Erythroblast (primary cell): ENCODE measurements around the gene ACTL10.
"Not testable (repeated sequence)": the region's sequence is repeated elsewhere in the genome, so short reads cannot be mapped to it uniquely, and the experiment has no call there.

Source experiments
- DNase-seq, 2 experiments: peaks; one replicate each; lab custom pipeline; 2025; lab: John Stamatoyannopoulos, UW
- GATA1 ChIP-seq: IDR thresholded peaks from 2 replicates; pipeline ENCODE4 v1.6.1; 2011; ENCODE audit warnings: low read depth, mild to moderate bottlenecking, control low read depth, low read length, moderate library complexity
- POLR2A ChIP-seq: IDR thresholded peaks from 2 replicates; pipeline ENCODE4 v1.6.1; 2011; ENCODE audit warnings: mild to moderate bottlenecking, low read length

ACTL10 gene

DNA sequence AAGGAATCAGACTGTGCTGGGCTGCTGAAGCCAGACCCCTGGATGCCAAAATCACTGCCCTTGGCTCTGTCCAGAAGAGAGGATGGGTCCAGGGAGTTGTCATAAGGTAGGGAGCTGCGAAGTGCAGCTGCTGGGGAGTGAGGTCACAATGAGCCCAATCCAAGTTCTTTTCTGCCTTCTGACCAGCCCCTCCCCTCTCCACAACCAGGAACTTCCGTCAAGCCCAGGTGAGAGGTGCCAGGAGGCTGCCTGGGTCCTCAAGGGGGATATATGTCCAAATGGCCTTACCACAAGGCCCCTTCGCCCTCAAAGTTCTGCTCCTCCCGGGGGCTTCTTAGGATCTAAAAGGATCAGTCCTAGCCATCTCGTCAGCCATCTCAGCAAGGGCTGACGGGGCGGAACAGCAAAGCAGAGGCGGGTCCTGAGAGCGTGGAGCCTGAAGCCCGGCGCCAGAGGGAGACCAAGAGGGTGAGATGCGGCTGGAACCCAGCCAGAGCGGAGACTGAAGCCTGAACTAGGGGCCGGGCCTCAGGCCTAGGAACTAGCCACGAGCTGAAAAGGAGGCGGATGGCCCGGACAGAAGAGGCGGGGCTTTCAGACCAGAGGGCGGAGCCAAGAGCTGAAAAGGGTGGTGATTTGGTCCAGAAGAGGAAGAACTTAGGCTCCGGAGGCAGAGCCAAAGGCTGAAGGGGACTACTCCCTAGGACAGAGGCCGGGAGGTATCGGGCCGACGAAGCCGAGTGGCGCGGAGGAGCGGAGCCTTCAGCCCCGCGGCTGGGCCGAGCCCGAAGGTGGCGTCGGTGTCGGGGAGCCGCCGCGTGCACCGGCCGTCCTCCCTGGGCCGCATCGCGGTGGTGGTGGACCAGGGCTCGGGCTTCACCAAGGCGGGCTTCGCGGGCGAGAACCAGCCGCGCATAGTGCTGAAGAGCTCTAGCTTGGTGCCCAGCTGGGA, at the start of gene ACTL10:
Gene ACTL10, plus strand, starts transcription at position 651 of the 952 bp plus-strand sequence. CDS start 555 bp downstream, outside the sequence.
- DNase-seq: peak; percentile 96 to 97

DNA sequence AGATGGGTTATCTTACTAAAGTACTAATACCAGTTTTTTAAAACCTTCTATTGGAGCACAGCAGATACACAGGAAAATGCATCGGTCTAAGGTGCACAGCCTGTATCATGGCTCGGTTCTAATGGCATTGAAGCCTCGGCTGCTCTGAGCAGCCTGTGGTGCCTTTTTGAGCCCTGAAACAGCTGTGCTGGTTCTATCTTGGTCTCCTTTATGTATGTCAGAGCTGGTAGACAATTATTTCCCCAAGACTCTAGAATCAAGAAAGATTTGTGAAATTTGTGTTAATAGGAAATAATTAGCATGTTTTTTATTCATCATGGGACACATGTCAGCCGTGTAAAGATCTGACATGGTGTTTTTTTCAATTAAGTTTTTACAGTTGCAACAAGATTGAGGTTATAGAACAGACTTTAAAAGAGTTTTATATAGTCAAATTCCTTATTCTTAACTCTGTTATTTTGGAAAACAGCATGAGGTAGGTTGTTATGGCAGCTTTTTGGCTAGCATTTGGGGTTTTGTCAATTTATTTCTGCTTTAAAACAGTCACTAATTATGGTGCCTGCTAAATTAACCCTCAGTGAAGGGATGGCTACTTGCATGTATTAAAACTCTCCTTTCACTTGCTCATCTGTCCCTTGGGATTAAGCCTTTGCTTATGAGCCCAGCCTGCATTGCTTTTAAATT, 44.9 kb upstream of the ACTL10 start:
- no peak for TF ChIP-seq POLR2A
- no peak for TF ChIP-seq GATA1
- DNase-seq: no peak

More for the DNA sequence above, at the start of gene ACTL10:
- TF ChIP-seq POLR2A (peak; percentile 51), GATA1 (no peak)

DNA sequence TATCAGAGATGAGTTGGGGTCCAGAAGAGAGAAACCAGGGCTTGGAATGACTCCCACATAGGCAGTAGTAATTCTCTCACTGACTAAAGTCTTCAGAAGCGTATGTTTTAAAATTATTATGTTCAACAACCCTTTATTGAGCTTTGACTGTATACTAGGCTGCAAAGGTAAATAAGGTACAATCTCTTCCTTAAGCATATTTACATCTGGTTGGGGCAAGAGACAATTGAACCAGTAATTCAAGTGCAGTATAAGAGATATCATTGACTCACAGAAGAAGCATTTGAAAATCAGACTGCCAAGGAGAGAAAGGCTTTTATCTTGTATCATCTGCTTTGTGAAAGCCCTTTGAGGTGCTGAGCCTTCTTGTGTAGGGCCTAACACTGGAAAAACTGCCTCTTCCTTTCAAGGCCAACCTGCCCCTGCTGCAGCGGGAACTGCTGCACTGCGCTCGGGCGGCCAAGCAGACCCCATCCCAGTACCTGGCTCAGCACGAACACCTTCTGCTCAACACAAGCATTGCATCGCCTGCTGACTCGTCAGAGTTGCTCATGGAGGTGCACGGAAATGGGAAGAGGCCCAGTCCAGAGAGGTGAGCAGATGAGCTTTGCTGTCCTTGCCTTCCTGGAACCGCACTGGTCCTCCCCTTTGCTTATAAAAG, 43.9 kb upstream of the ACTL10 start:
- DNase-seq: no peak
- TF ChIP-seq GATA1 (no peak), POLR2A (no peak)

DNA sequence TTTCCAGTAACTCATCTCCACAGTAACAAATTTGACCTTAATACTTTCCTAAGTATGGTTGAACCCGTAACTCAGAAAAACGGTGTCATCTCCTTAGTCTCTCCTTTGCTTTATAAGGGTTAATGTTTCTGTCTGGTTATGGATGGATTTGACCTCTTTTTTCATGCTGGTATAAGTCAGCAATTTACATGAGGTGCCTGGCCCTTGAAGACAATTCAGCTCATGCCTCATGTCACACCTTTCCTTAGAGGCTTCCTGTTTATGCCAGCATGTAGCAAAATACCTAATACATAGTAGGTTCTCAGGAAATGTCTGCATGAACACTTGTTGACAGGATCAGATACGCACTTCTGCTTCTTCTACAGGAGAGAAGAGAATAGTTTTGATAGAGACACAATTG, 42.3 kb upstream of the ACTL10 start:
- TF ChIP-seq GATA1: no peak
- no peak for TF ChIP-seq POLR2A
- no peak for DNase-seq

DNA sequence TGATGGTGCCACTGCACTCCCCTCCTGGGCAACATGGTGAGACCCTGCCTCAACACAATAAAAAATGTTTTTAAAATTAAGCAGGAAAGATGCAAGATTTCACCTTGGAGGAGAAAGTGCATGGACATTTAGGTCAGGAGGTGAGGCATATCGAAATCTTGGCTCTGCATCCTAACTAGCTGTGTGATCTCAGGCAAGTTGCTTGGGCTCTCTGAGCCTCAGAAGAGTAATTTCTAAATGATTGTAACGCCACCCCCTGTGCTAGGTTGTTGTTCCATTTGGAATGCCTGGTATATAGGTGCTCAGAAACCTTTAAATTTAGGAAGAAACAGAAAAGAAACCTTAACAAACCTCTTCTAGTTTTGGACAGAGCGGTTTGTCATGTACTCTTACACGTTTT, 40.6 kb upstream of the ACTL10 start:
- no peak for DNase-seq
- TF ChIP-seq POLR2A: no peak

DNA sequence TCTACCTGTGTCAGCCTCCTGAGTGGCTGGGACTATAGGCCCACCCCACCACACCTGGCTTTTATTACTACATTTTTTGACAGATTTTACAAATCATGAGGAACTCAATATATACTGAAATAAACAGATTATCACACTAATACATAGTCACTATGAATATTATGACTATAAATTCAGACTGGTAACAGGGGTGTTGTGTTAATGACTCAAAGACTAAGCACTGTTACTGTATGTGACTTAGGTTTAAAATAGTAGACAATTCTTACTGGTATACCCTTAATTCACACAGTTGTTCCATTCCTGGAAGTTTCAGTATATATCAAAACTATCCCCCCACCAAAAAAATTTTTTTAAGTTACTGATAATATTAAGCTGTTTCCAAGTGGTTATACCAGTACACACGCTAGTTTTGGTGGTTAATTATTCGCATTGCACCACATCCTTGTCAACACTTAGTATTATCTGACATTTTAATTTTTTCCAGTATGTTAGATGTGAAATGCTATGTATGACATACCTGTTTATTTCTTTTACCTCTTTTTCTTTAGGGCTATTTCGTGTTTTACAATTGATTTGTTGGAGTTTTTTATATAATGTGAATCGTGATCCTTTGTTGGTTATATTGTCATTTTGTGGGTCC, 39.0 kb upstream of the ACTL10 start:
- no peak for DNase-seq
- TF ChIP-seq GATA1 (no peak), POLR2A (no peak)

DNA sequence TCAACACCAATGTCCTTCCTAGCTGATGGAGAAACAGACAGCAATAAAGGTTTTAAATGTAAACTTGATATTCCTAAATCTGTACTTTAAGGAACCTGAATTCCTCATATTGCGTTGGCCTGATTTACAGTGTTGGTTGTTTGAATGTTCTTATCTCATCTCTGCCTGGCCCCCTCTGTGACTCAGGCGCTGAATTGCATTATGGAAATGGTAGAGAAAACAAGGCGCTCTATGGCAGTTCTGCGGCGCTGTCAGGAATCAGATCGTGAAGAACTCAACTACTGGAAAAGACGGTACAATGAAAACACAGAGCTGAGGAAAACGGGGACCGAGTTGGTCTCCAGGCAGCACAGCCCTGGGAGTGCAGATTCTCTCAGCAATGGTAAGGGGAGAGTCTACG, 37.2 kb upstream of the ACTL10 start:
- TF ChIP-seq POLR2A (no peak), GATA1 (no peak)
- no peak for DNase-seq

DNA sequence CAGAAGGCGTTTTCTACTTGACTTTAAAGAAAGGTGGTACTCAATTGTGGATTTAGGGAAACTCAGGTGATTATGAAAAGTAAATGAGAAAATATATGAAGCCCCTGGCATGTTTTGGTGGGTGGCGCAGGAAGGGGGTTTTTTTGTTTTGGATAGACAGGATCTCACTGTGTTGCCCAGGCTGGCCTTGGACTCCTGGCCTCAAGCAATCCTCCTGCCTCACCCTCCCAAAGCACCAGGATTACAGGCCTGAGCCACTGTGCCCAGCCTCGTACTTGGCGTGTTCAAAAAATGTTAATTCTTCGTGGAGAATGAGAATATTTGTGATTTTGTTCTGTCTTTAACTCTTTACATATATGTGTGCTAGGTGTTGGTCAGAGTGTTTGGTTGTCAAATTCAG, 36.8 kb upstream of the ACTL10 start:
- DNase-seq: no peak
- TF ChIP-seq POLR2A: no peak
- TF ChIP-seq GATA1: no peak

DNA sequence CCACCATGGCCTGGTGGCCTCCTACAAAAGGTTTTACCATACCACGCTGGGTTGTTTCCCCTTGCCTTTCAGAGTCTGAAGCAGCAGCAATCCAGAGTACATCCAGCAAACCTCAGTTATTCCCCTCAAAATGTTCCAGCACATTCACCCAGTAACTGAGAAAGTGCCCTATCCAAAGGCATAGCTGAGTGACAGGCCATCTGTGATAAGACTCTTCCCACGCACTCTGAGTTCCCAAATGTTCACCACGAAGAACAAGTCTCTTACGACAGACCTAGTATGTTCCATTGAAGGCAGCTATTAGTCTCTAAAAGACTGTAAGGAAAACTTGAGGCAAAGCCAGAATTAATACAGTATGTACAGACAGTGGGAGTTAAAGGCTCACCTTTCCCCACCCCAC, 36.2 kb upstream of the ACTL10 start:
- no peak for TF ChIP-seq POLR2A
- TF ChIP-seq GATA1: no peak
- no peak for DNase-seq

DNA sequence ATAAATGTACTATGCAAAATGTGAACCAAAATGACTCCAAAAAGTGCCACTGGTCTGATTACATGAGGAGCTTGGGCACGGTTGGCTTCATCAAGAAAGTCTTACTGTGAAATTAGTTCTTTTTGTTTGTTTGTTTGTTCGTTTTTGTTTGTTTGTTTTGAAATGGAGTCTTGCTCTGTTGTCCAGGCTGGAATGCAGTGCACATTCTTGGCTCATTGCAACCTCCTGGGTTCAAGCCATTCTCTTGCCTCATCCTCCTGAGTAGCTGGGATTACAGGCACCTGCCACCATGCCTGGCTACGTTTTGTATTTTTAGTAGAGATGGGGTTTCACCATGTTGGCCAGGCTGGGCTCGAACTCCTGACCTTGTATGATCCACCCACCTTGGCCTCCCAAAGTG, 34.8 kb upstream of the ACTL10 start:
- DNase-seq: not testable (repeated sequence)

DNA sequence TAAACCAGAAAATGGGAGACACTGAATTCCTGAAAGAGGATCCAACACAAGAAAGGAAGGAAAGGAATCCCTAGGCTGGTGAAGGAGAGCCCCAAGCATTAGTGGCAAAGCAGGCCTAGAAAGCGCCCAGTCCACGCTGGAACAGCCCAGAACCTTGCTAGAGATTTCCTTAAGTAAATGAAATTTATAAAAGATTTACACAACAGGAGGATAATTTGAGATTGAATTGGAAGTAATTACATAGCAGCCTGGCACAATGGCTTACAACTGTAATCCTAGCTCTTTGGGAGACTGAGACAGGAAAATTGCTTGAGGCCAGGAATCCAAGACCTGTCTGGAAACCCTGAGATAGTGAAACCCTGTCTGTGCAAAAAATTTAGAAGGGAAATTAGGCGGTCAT, 31.4 kb upstream of the ACTL10 start:
- TF ChIP-seq GATA1 (no peak), POLR2A (no peak)
- DNase-seq: no peak

DNA sequence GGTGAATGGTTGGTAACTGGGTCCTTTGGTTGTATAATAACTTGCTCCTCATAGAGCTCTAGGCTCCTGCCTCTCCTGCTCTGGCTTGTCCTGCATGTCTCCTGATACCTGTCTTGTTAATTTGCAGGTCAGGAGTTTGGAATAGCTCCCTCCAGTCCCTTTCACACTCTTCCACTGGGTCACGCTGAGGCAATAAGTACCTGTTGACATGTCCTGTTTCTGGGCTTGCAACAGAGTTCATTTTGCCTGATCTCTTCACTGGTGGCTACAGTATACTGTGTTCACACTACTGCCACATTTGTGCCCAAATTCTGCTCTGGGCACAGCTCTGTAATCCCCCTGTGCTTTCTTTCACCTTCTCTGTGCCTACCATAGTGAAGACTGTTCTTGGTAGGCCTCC, 30.0 kb upstream of the ACTL10 start:
- no peak for TF ChIP-seq GATA1
- no peak for TF ChIP-seq POLR2A
- no peak for DNase-seq

DNA sequence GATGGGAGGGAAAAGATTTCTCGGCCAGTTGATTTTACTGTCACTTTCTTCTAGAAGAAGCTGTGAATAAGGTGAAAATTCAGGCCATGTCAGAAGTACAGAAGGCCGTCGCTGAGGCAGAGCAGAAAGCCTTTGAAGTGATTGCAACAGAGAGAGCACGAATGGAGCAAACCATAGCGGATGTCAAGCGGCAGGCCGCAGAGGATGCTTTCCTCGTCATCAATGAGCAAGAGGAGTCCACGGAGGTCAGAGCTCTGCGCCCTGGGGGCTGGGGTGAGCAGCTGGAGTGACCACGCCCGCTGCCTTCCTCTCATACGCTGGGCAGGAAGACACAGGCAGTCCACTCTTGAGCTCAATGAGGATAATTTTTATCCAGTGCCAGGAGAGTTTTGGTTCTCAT, 26.5 kb upstream of the ACTL10 start:
- TF ChIP-seq POLR2A (no peak), GATA1 (no peak)
- no peak for DNase-seq

DNA sequence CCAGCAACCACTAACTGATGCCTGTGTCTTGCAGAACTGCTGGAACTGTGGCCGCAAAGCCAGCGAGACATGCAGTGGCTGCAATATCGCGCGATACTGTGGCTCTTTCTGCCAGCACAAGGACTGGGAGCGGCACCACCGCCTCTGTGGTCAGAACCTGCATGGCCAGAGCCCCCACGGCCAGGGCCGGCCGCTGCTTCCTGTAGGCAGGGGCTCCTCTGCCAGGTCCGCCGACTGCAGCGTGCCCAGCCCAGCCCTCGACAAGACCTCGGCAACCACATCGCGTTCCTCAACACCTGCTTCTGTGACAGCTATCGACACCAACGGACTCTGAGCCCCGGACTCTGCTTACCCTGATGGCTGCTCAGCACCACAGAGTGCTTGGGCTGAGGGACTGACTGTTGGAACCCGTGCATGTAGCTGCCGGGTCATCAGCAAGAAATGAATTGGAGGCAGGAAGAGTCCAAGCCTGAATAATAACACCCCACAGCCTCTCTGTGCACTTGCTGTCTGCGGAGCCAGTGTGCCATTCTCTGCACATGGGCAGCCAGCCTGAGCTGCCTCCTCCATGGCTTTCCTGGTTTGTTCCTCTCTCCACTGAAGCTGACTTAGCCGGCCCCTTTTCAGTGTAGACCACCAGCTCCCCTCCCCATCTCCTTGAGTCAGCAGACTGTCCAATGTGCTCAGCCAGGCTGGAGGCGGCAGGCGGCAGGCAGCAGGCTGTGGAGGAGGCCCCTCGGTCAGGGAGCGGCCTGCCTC, 22.3 kb upstream of the ACTL10 start:
- no peak for TF ChIP-seq POLR2A
- no peak for TF ChIP-seq GATA1

More for the DNA sequence above, 22.3 kb upstream of the ACTL10 start:
- no peak for DNase-seq
